A673 (cell line): ENCODE measurements around the gene PCNX1. TPM values are rescaled to one million over a fixed set of nuclear protein-coding genes. Genes with fewer than 3 reads are reported as not detected.
A peak's percentile ranks its signal among the peaks of the same experiment; 100 is the strongest.

Experiments used
- BruUV-seq: library from RNA; stranded (reverse); fragments of 400-500 nt; replicated peaks from 2 replicates; lab custom pipeline; 2021; lab: Mats Ljungman, UMichigan
- CTCF ChIA-PET: fragments of 300-600 bp; sonication (Branson Sonifier 250); formaldehyde crosslinking; loops from one replicate; lab custom pipeline; 2022; ENCODE audit warnings: antibody characterized with exemption; lab: Charles Lee
- POLR2A ChIA-PET: fragments of 300-600 bp; sonication (Branson Sonifier 250); formaldehyde crosslinking; loops from one replicate; lab custom pipeline; 2022; ENCODE audit warnings: antibody characterized with exemption; ENCODE audit not compliant: low non-redundant PET; lab: Charles Lee
- DNase-seq: peaks from one replicate; pipeline ENCODE4 v3.0.0-alpha.2; 2015; ENCODE audit warnings: low spot score
- H3K27ac ChIP-seq: fragments of 200-600 bp; sonication (generic); 2 replicates; pipeline ENCODE4 v1.5.1; 2016; ENCODE audit warnings: mixed run types, low read depth, mild to moderate bottlenecking, mixed read lengths, antibody characterized with exemption, low read length; ENCODE audit not compliant: poor library complexity, severe bottlenecking
- H3K27me3 ChIP-seq: fragments of 200-600 bp; sonication (generic); replicated peaks from 2 replicates; pipeline ENCODE4 v1.6.1; 2017; ENCODE audit warnings: mixed run types, low read depth, mild to moderate bottlenecking, mixed read lengths, antibody characterized with exemption, low read length; ENCODE audit not compliant: insufficient read depth, poor library complexity
- H3K36me3 ChIP-seq: fragments of 200-600 bp; sonication (generic); 2 replicates; pipeline ENCODE4 v1.6.1; 2016; ENCODE audit warnings: mixed run types, mild to moderate bottlenecking, mixed read lengths, antibody characterized with exemption, low read length; ENCODE audit not compliant: insufficient read depth, poor library complexity, severe bottlenecking
- H3K4me1 ChIP-seq: fragments of 200-600 bp; sonication (generic); 2 replicates; pipeline ENCODE4 v1.6.1; 2017; ENCODE audit warnings: mixed run types, mild to moderate bottlenecking, mixed read lengths, antibody characterized with exemption, low read length; ENCODE audit not compliant: insufficient read depth, poor library complexity, severe bottlenecking
- H3K4me3 ChIP-seq: fragments of 200-600 bp; sonication (generic); 2 replicates; pipeline ENCODE4 v1.5.1; 2016; ENCODE audit warnings: low read depth, mixed run types, mild to moderate bottlenecking, mixed read lengths, low read length; ENCODE audit not compliant: poor library complexity, severe bottlenecking
- H3K9me3 ChIP-seq: fragments of 200-600 bp; sonication (generic); 2 replicates; pipeline ENCODE4 v1.6.1; 2016; ENCODE audit warnings: mixed run types, low read depth, mild to moderate bottlenecking, mixed read lengths, antibody characterized with exemption, low read length; ENCODE audit not compliant: poor library complexity, severe bottlenecking
- CTCF ChIP-seq: fragments of 300-800, 200-600 bp; sonication (generic); conservative IDR thresholded peaks from 2 replicates; pipeline ENCODE4 v1.5.1; 2017; ENCODE audit warnings: low read depth, mild to moderate bottlenecking, antibody characterized with exemption, low read length, moderate library complexity, mixed read lengths
- EZH2 ChIP-seq: fragments of 200-600 bp; sonication (generic); IDR thresholded peaks from 2 replicates; pipeline ENCODE4 v1.6.1; 2017; ENCODE audit warnings: borderline replicate concordance, low read depth, mild to moderate bottlenecking, mixed read lengths, antibody characterized with exemption, low read length; ENCODE audit not compliant: poor library complexity, severe bottlenecking
- intact Hi-C: fragments of 100-400 bp; cut with micrococcal nuclease; formaldehyde crosslinking; loops from one replicate; pipeline ENCODE4 v1.10.0; 2022; ENCODE audit not compliant: unreplicated experiment
- total RNA-seq: library from RNA; stranded (reverse); gene quantifications from 2 replicates; pipeline ENCODE4 v1.2.3, GENCODE V29; 2021

PCNX1 gene
- total RNA-seq, 1 experiment from 2014 or later = 60.7 TPM

GRCh38 chr14:70952485-70952884 lies 45.2 kb downstream of the PCNX1 start:
- BruUV-seq = no TSS peak
- no peak overlapping the region for H3K4me3 ChIP-seq
- POLR2A ChIA-PET = no interaction called here
- peaks cover 39% of the 10 kb centered on the region for H3K36me3 ChIP-seq
- H3K27ac ChIP-seq = no peak overlapping the region
- H3K4me1 ChIP-seq = peaks cover 14% of the 10 kb centered on the region
- intact Hi-C loops = no loop called here
- no peak for DNase-seq
- TF ChIP-seq EZH2 (no peak), CTCF (no peak)
- H3K27me3 ChIP-seq = no peaks in the 10 kb centered on the region
- CTCF ChIA-PET = interaction anchor here (1.6 kb wide), 1 partner anchor 135 kb away, joined by 5 read pairs; no protein-coding TSS in a partner anchor
- peaks cover 22% of the 10 kb centered on the region for H3K9me3 ChIP-seq

GRCh38 chr14:70954068-70954467 lies 46.8 kb downstream of the PCNX1 start:
- DNase-seq = no peak
- H3K4me3 ChIP-seq = no peak overlapping the region
- peaks cover 14% of the 10 kb centered on the region for H3K4me1 ChIP-seq
- CTCF ChIA-PET = interaction anchor here (1.5 kb wide), 1 partner anchor 136 kb away, joined by 6 read pairs; no protein-coding TSS in a partner anchor
- POLR2A ChIA-PET = no interaction called here
- BruUV-seq = no TSS peak
- no peak overlapping the region for H3K27ac ChIP-seq
- no peaks in the 10 kb centered on the region for H3K27me3 ChIP-seq
- TF ChIP-seq CTCF (no peak), EZH2 (no peak)
- peaks cover 29% of the 10 kb centered on the region for H3K36me3 ChIP-seq
- peaks cover 14% of the 10 kb centered on the region for H3K9me3 ChIP-seq
- intact Hi-C loops = loop anchor here (2.0 kb wide), 1 partner anchor 47 kb away; the partner anchor contains the start of gene PCNX1

DNA sequence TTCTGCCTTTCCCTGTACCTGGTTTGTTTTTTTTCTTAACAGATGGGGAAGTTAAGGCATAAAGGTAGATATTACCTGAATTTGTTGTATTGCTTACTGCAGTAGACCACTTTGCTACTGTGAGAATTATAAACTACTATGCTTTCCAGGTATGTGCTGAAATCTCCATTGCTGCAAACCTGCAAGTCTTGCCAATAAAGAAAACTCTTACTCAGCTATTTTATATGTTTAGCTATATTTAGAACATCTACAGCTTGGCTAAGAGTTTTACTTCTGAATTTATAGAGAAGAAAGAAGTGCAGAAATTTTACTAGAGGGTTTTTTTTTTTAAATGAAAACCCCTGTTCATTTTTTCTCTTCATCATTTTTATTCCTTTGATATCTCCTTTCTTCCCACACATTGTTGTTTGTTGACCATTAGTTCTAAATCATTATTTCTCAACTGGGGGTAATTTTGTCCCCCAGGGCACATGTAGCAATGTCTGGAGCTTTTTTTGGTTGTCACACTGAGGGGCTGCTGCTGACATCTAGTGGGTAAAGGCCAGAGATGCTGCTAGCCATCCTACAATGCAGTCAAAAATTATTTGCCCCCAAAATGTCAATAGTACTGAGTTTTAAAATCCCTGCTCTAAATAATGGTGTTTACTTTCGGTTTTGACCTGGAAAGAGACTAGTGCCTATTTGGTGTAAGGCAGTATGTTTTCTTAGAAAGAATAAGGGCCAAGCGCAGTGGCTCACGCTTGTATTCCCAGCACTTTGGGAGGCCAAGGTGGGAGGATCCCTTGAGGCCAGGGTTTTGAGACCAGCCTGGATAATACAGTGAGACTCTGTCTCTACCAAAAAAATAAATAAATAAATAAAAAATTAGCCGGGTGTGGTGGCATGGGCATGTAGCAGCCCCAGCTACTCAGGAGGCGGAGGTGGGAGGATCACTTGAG lies 48.6 kb downstream of the PCNX1 start:
- DNase-seq = peak; percentile 60
- no TSS peak for BruUV-seq
- Histone ChIP-seq H3K27me3 (no peaks in the 10 kb centered on the region), H3K9me3 (peaks cover 4% of the 10 kb centered on the region), H3K36me3 (peaks cover 11% of the 10 kb centered on the region), H3K27ac (no peak overlapping the region), H3K4me1 (peaks cover 14% of the 10 kb centered on the region), H3K4me3 (no peak overlapping the region)
- intact Hi-C loops = loop anchor here (2.0 to 5.0 kb wide), 2 partner anchors 49 to 139 kb away; partner anchors contain the start of gene PCNX1
- ChIA-PET POLR2A (no interaction called here), CTCF (interaction anchor here (0.6 to 1.7 kb wide), 4 partner anchors 48 to 137 kb away, joined by 3 to 16 read pairs (median 8); partner anchors contain the start of gene PCNX1)
- peak; percentile 74 for TF ChIP-seq CTCF
- TF ChIP-seq EZH2 = no peak
